Prostate gland (tissue), 2 donors: ENCODE results near the gene SEMA4G. TPM values are rescaled to one million over a fixed set of nuclear protein-coding genes. Genes with fewer than 3 reads are reported as not detected.

ENCODE experiments used
- DNase-seq: peaks from one replicate; pipeline ENCODE4 v3.0.0-alpha.2; 2019; ENCODE audit warnings: low spot score
- H3K27ac ChIP-seq, 2 donors: fragments of 200-600 bp; sonication (generic); 2 replicates each; pipeline ENCODE4 v1.5.1; 2017 to 2019
- H3K27me3 ChIP-seq: fragments of 200-600 bp; sonication (generic); replicated peaks from 2 replicates; pipeline ENCODE4 v1.5.1; 2019; ENCODE audit not compliant: insufficient read depth
- H3K36me3 ChIP-seq, 2 donors: fragments of 200-600 bp; sonication (generic); 1 replicate in 1 of 2; 2 replicates in 1 of 2; pipeline versions ENCODE4 v1.5.1 to v1.8.1; 2017 to 2019
- H3K4me1 ChIP-seq: fragments of 200-600 bp; sonication (generic); replicated peaks from 2 replicates; pipeline ENCODE4 v1.5.1; 2019
- H3K4me3 ChIP-seq, 2 donors: fragments of 200-600 bp; sonication (generic); 2 replicates each; pipeline ENCODE4 v1.5.1; 2017 to 2019
- H3K9me3 ChIP-seq: fragments of 200-600 bp; sonication (generic); 2 replicates; pipeline ENCODE4 v1.5.1; 2017
- CTCF ChIP-seq, 4 experiments: fragments of 200-600 bp in 2 of 4; fragments of 450-650 bp in 2 of 4; sonication (generic) in 2 of 4; IDR thresholded peaks; 1 replicate in 3 of 4; 2 replicates in 1 of 4; pipeline ENCODE4 v1.5.1; 2016 to 2019; ENCODE audit warnings: antibody characterized with exemption in 4 of 4, mild to moderate bottlenecking in 2 of 4, moderate library complexity in 2 of 4
- POLR2A ChIP-seq: fragments of 450-650 bp; IDR thresholded peaks from one replicate; pipeline ENCODE4 v1.6.1; 2016; ENCODE audit warnings: antibody characterized with exemption, mild to moderate bottlenecking
- POLR2AphosphoS5 ChIP-seq: sonication (generic); formaldehyde crosslinking; IDR thresholded peaks from one replicate; pipeline ENCODE4 v1.6.1; 2017; ENCODE audit warnings: antibody characterized with exemption
- WGBS: methylation state at CpG from one replicate; pipeline ENCODE4 v1.1.5; 2018; 5-methylcytosine and 5-hydroxymethylcytosine counted together
- intact Hi-C: fragments of 100-400 bp; cut with DNase I; formaldehyde crosslinking; loops from one replicate; pipeline ENCODE4 v1.14.2; 2022
- total RNA-seq, 2 donors: library from RNA; depleted of rRNA; stranded (reverse); fragments of >200 nt; gene quantifications; one replicate each; pipeline ENCODE4 v1.1.0, GENCODE V29; 2016

SEMA4G gene
- total RNA-seq, 2 donors from 2014 or later = 24.2 to 31.0 TPM

GRCh38 chr10:100998183-100998990 lies 29.1 kb downstream of the SEMA4G start:
- TF ChIP-seq POLR2A (peak; percentile 39), POLR2AphosphoS5 (peak; percentile 53), CTCF (IDR thresholded peaks at IDR 0.05) (no peak)
- peaks cover 0 to 10% of the 10 kb centered on the region in 2 donors for H3K36me3 ChIP-seq
- DNase-seq = peak; percentile 81
- no peaks in the 10 kb centered on the region for H3K9me3 ChIP-seq
- H3K27me3 ChIP-seq = no peaks in the 10 kb centered on the region
- peaks cover 23% of the 10 kb centered on the region for H3K4me1 ChIP-seq
- WGBS = 3% methylated on average over 25 of the region's 25 CpGs
- peak overlapping the region; percentile 64 to 91 for H3K4me3 ChIP-seq
- peak overlapping the region; percentile 99 to 100 for H3K27ac ChIP-seq
- intact Hi-C loops = loop anchor here (10.0 kb wide), 1 partner anchor 696 kb away; the partner anchor contains the start of gene FBXW4

- Histone ChIP-seq H3K27ac (peak overlapping the region; percentile 99 to 100), H3K4me3 (peak overlapping the region; percentile 64 to 91), H3K36me3 (peaks cover 0 to 15% of the 10 kb centered on the region in 2 donors), H3K9me3 (no peaks in the 10 kb centered on the region), H3K4me1 (peaks cover 23% of the 10 kb centered on the region), H3K27me3 (no peaks in the 10 kb centered on the region)
- TF ChIP-seq POLR2AphosphoS5 (peak; percentile 30), POLR2A (peak; percentile 96), CTCF (IDR thresholded peaks at IDR 0.05) (peak; percentile 98 to 99 (median 98))
- DNase-seq = peak; percentile 72
- intact Hi-C loops = loop anchor here (10.0 kb wide), 1 partner anchor 696 kb away; the partner anchor contains the start of gene FBXW4
- WGBS = 2% methylated on average over 24 of the region's 83 CpGs
Measured at GRCh38 chr10:100998991-100999741, 29.9 kb downstream of the SEMA4G start.

- intact Hi-C loops = loop anchor here (10.0 kb wide), 1 partner anchor 695 kb away; the partner anchor contains the start of gene FBXW4
- WGBS = under 1% methylated on average over 36 of the region's 44 CpGs
- Histone ChIP-seq H3K27me3 (no peaks in the 10 kb centered on the region), H3K4me3 (peak within 1 kb of the TSS; percentile 64 to 91), H3K4me1 (peaks cover 23% of the 10 kb centered on the region), H3K36me3 (peaks cover 0 to 15% of the 10 kb centered on the region in 2 donors), H3K9me3 (no peaks in the 10 kb centered on the region), H3K27ac (peak within 1 kb of the TSS; percentile 99 to 100)
- peak; percentile 70 for DNase-seq
- no peak for TF ChIP-seq CTCF (IDR thresholded peaks at IDR 0.05)
- TF ChIP-seq POLR2AphosphoS5 = no peak
- no peak for TF ChIP-seq POLR2A
Measured at GRCh38 chr10:100999742-101000126, 30.4 kb downstream of the SEMA4G start, which contains the start of gene LZTS2. TSS of gene LZTS2 (plus strand) at chr10:100999808. CDS start at chr10:101002539, 2,731 bp downstream.

GRCh38 chr10:101000127-101000914 lies 31.0 kb downstream of the SEMA4G start:
- peak overlapping the region; percentile 64 to 91 for H3K4me3 ChIP-seq
- peak overlapping the region; percentile 99 to 100 for H3K27ac ChIP-seq
- DNase-seq = no peak
- no peaks in the 10 kb centered on the region for H3K9me3 ChIP-seq
- peaks cover 23% of the 10 kb centered on the region for H3K4me1 ChIP-seq
- H3K36me3 ChIP-seq = peaks cover 0 to 15% of the 10 kb centered on the region in 2 donors
- WGBS = 3% methylated on average over 19 of the region's 19 CpGs
- intact Hi-C loops = no loop called here
- no peaks in the 10 kb centered on the region for H3K27me3 ChIP-seq
- TF ChIP-seq POLR2A (no peak), CTCF (IDR thresholded peaks at IDR 0.05) (no peak), POLR2AphosphoS5 (no peak)
